GM18867 (cell line): ENCODE data around the gene AWAT1.
"Not testable (repeated sequence)": the region's sequence is repeated elsewhere in the genome, so short reads cannot be mapped to it uniquely, and the experiment has no call there.

Experiments
- ATAC-seq: cut with Tn5 transposase; IDR thresholded peaks from one replicate; pipeline ENCODE4 v1.9.1; 2021; ENCODE audit warnings: mild to moderate bottlenecking, moderate library complexity; ENCODE audit not compliant: unreplicated experiment

Gene AWAT1

GRCh38 chrX:70260104-70260503 lies 25.6 kb downstream of the AWAT1 start, which contains the start of gene P2RY4:
P2RY4 (minus strand) TSS chrX:70260204; CDS start chrX:70259624, 580 bp downstream.
- ATAC-seq: no peak

DNA sequence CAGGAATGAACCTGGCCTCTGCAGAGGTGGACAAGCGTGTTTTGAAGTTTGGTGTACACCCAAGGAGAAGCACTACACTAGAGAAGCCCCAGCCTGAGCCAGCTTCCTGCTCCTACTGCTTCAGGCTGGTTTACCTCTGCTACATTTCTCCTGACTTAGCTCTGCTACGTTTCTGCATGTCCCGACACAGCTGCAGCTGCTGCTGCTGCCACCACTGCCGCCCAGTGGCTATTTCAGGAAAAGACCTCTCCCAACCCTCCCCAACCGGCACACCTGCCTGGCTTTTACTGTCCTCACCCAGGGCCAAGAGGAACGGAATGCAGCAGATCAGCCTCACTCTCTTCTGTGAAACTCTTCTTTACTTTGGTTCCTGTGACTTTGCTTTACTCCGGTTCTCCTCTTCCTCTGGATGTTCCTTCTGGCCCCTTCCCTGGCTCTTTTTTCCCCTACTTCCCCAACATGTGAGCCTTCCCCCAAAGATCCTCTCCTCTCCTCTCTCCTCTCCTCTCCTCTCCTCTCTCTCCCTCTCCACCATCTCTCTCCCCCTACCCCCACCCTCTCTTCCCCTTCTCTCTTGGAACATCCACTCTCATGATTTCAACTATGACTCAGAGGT lies 28.6 kb downstream of the AWAT1 start:
- peak; percentile 54 for ATAC-seq

- no peak for ATAC-seq
Measured at GRCh38 chrX:70264784-70265183, 30.3 kb downstream of the AWAT1 start.

DNA sequence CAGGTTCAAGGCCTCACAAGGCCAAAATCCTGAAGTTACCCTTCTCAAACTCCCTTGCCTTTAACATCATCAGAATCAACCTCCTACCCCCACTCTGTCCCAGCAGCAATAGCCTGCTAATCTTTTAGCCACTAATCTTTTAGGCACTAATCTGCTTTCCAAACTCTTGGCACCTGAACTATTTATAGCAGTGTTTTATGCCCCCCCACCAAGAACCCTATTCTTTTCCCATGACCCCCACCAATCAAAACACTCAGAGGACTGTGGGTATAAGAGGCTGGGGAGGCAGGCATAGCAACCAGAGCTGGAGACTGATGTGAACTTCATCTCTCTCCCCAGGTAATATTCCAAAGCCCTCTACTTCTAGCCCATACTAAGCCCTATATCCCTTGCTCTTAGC lies 33.6 kb downstream of the AWAT1 start, which contains the start of gene ARR3:
Gene ARR3, plus strand, starts transcription at position 301 of the 400 bp plus-strand sequence. CDS start 1,052 bp downstream, outside the sequence.
- ATAC-seq: no peak

GRCh38 chrX:70274029-70274428 lies 39.6 kb downstream of the AWAT1 start:
- ATAC-seq: not testable (repeated sequence)

- no peak for ATAC-seq
Measured at GRCh38 chrX:70279081-70279480, 44.6 kb downstream of the AWAT1 start.

DNA sequence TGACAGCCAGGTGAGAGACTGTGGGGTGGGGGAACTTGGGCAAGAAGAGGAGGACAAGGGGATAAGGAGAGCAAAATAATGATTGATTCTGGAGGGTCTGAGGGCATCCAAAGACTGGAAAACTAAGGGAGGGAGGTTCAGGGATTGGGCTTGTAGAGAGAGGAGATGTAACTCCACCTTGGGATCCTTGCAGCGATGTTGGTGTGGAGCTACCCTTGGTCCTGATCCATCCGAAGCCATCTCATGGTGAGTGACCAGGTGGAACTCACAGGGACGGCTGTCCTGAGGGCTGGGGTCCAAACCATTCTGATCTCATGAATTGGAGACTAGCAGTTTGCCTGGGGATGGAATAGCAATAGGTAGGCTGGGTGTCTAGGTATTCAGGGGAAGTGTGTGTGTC lies 46.1 kb downstream of the AWAT1 start:
- no peak for ATAC-seq

DNA sequence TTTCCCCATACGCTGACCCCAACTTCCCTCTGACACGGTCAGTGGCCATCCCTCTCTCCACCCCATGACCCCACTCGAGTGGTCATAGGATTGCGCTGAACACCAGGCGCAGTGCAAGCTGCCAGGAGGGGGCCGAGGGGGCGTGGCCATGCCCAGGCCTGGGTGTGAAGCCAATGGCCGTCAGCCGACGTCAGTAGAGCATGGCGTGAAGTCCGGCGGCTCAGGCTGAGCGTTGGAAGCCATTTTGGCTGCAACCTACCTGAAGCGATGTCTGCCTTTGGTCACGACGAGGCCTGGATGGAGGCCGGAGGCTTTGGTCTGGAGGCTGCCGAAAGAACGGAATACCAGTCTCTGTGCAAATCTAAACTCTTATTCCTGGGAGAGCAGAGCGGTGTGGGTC lies 47.5 kb downstream of the AWAT1 start, which contains the start of gene RAB41:
Gene RAB41, plus strand, starts transcription at position 222 of the 400 bp plus-strand sequence. Its CDS starts 46 bp downstream, at position 268.
- ATAC-seq: no peak

GRCh38 chrX:70289168-70289792 lies 54.8 kb downstream of the AWAT1 start:
- no peak for ATAC-seq
